ENCODE measurements around the gene SIGLEC1.

Gene SIGLEC1

DNA sequence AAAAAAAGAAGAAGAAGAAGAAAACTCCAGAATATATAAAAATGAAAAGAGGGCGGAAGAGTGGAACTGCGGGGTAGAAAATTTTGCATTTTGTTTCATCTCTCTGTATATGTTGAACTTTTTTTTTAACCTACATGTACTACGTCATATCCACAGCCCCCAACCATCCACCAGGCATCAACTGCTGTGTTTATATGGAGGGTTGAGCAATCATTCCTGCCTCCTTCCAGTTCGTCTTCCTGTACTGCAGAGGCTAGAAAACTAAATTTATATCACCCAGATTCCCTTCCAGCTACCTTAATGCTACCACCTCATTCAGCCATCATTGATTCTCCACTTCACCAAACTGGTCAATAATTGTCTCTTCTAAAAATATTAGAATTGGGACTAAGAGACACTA lies 9.5 kb upstream of the SIGLEC1 start:
- TF ChIP-seq GABPA (IDR thresholded peaks at IDR 0.05; ENCODE audit: low read depth) (no peak), REST (IDR thresholded peaks at IDR 0.05; ENCODE audit: insufficient replicate concordance, low read depth) (no peak), POLR2AphosphoS5 (IDR thresholded peaks at IDR 0.05; ENCODE audit: low read depth) (no peak), CTCF (IDR thresholded peaks at IDR 0.05; ENCODE audit: insufficient read depth, low read length) (no peak)
- H3K27ac ChIP-seq (replicated peaks) = no peak overlapping the region

DNA sequence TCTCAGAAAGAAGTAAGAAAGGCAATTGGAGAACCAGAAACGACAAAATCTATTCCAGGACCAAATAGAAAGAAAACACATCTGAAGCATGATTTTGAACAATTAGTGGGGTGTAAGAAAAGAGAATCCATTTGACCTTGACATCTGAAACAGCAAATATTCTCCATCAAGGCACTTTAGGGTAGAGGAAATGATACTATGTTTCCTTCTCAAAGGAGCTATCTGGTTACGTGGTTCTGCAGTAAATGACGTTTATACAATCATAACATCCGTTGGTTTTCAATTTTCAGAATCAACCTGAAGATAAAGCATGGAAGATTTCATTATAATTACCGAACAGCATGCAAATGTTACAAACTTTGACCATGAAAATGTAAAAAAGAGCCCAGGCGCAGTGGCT lies 8.2 kb upstream of the SIGLEC1 start:
- Histone ChIP-seq H3K4me3 (replicated peaks; ENCODE audit: insufficient read depth, low read length) (no peak overlapping the region), H3K27ac (replicated peaks) (no peak overlapping the region), H3K27me3 (ENCODE audit: insufficient read depth, poor library complexity, severe bottlenecking) (no peaks in the 10 kb centered on the region)
- no peak for DNase-seq (ENCODE audit: low read depth in 1 of 2, low spot score in 1 of 2)
- TF ChIP-seq POLR2AphosphoS5 (IDR thresholded peaks at IDR 0.05; ENCODE audit: low read depth) (no peak), CTCF (IDR thresholded peaks at IDR 0.05; ENCODE audit: insufficient read depth, low read length) (no peak), GABPA (IDR thresholded peaks at IDR 0.05; ENCODE audit: low read depth) (no peak), REST (IDR thresholded peaks at IDR 0.05; ENCODE audit: insufficient replicate concordance, low read depth) (no peak), SPI1 (IDR thresholded peaks at IDR 0.05; ENCODE audit: borderline replicate concordance, low read depth) (no peak)

More for the DNA sequence above, 9.5 kb upstream of the SIGLEC1 start:
- peaks cover under 1% of the 10 kb centered on the region for H3K27me3 ChIP-seq (ENCODE audit: insufficient read depth, poor library complexity, severe bottlenecking)
- H3K4me3 ChIP-seq (replicated peaks; ENCODE audit: insufficient read depth, low read length) = no peak overlapping the region
- DNase-seq (ENCODE audit: low read depth in 1 of 2, low spot score in 1 of 2) = no peak

DNA sequence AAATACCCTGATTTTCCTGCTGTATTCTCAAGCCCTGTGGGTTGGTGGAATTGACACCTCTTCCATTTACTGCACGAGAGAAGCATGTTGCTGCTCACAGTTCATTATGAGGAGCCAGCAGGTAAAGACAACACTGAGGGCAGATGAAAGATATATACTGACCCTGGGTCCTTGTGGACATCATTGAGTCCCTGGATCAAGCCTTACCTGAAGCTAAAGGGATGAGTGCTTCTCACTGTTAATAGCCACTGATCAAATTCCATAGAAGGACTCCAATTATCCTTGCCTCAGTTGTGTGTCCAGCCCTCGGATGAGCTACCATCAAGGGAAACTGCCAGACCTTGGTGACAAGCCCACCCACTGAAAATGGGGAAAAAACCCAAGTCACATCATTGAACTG lies 7.7 kb upstream of the SIGLEC1 start:
- H3K4me3 ChIP-seq (replicated peaks; ENCODE audit: insufficient read depth, low read length) = no peak overlapping the region
- TF ChIP-seq POLR2AphosphoS5 (IDR thresholded peaks at IDR 0.05; ENCODE audit: low read depth) = no peak
- TF ChIP-seq CTCF (IDR thresholded peaks at IDR 0.05; ENCODE audit: insufficient read depth, low read length) = no peak
- no peak for TF ChIP-seq SPI1 (IDR thresholded peaks at IDR 0.05; ENCODE audit: borderline replicate concordance, low read depth)
- TF ChIP-seq GABPA (IDR thresholded peaks at IDR 0.05; ENCODE audit: low read depth) = no peak
- TF ChIP-seq REST (IDR thresholded peaks at IDR 0.05; ENCODE audit: insufficient replicate concordance, low read depth) = no peak

More for the DNA sequence above, 7.7 kb upstream of the SIGLEC1 start:
- DNase-seq (ENCODE audit: low read depth in 1 of 2, low spot score in 1 of 2) = no peak
- Histone ChIP-seq H3K27ac (replicated peaks) (no peak overlapping the region), H3K27me3 (ENCODE audit: insufficient read depth, poor library complexity, severe bottlenecking) (no peaks in the 10 kb centered on the region)
